HG03457 (cell line): Measurements from ENCODE around the gene AHNAK.
"Not testable (repeated sequence)": the region's sequence is repeated elsewhere in the genome, so short reads cannot be mapped to it uniquely, and the experiment has no call there.

Experiments
- ATAC-seq: cut with Tn5 transposase; IDR thresholded peaks from one replicate; pipeline ENCODE4 v1.9.1; 2021; ENCODE audit warnings: moderate number of reproducible peaks; ENCODE audit not compliant: unreplicated experiment

Gene AHNAK

DNA sequence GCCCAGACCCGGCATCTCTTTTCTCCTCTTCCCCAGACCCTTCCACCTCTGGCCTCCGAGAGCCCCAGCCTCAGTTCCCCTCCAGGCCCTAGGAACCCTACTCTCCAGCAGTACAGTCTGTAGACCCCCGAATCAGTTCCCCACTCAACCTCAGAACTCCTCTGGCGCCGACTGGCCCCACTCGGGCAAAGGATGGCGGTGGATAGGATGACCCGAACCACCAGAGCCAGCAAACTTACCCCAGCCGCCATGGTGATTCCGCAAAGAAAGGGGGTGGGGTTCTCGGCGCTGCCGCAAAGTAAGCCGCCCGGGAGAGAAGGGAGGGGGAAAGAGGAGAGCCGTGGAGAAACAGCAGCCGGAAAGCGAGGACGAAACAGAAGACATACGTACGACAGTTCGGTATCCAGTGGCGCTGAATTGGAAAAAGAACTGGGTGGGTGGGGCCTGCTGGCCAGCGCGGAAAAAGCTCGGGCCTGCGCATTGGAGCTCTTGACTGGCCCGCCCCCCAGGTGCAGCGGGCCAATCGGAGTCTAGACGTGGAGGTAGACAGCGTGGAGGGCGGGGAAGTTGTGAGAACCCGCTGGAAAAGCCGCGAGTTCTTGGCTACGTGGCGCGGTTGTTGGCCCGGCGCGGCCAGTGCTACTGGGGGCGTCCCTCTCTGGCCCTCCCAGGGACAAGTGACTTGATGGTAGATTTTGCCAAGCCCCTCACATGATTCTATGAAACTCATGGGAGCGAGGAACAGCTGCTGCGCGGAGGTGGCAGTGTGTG, 27.2 kb upstream of the AHNAK start, which contains the start of gene EEF1G:
TSS of gene EEF1G (minus strand) at position 300 of the 771 bp plus-strand sequence. CDS start at position 251, 49 bp downstream.
- peak; percentile 78 for ATAC-seq

DNA sequence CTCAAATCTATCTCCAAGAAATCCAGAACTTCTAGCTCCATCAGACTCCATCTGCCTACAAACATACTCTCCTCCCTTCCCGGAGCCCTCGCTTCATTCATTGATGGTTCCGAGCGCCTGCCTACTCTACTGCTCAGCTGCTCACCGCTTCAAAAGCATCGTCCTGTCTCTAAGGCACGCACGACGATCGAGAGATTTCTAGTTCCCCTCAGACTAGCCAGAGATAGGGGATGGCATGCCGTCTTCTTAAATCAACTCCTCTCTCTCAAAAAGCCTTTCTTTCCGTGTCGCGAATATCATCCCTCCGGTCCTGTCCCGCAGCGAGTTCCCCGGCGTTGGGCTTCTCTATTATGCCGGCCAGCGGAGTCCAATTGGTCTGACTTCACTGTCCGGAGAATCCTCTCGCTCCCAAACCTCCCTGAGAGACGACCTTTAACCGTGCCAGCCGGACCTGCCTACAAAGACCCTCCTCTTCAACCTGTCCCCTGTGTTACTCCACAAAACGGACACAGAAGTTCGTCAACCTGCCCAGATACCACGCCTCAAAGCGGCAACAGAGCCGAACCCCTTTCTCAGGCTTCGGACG, 26.5 kb upstream of the AHNAK start:
- ATAC-seq: peak; percentile 2

GRCh38 chr11:62572431-62572830, 25.8 kb upstream of the AHNAK start:
- ATAC-seq: no peak

- ATAC-seq: not testable (repeated sequence)
Measured at GRCh38 chr11:62571493-62571892, 24.9 kb upstream of the AHNAK start.

DNA sequence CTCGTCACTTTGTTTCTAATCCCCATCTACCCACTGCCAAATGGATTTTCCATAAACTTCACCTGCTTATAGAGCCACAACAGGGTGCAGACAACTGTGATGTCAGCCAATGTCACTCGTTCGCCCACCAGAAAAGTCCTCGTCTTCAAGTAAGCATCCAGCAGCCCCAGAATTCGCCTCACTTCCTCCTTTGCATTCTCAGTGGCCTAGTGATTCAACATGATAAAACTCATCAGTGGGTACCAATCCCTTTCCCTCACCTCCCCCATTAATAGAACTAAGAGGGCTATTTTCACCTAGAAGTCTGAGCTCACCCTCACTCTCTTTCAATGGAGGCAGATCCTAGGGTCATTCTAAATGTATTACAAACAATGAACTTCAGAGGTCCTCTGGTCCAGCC, 24.3 kb upstream of the AHNAK start:
- ATAC-seq: not testable (repeated sequence)

DNA sequence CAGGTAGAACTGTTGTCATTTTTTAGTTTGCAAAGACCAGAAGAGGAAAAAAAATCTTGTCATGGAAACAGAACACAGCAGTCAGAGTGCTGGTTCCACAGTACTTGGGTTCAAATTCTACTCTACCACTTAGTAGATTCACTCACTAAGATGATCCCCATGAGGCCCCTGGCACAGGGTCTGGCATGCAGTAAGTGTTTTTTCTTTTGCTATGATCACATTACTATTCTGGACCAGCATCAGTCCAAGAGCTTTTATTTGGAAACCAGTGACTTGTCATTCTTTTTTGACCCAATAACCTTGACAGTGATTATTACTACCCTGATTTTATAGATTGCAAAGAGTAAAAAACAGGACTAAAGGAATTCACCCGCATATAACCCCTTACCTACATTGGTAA, 23.0 kb upstream of the AHNAK start:
- ATAC-seq: no peak

DNA sequence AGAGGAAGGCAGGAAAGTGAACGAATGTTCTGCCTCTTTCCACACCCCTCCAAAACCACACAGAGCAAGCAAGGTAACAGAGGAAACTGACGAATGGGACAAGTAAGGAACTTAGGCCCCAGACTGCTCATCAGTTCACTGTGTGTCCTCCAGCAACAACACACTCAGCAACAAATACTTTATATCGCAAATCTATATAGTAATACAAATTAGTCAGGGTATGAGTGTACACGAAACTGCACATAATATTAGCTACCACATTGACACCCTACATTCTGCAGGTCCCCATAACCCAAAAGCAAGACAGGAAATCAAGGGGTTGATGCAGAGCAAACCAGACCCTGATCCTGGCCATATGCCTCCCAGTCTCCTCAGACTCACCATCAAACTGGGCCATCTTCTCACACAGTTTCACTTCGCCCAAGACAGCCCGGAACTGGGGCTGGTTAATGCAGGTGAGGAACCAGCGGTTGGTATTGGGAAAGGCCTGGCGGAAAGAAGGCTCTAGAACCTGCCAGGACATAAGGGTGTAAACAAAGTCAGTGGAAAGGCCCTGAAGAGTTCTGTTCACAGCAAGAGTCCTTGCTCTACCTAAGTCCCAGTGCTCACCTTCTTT, 20.5 kb upstream of the AHNAK start:
- no peak for ATAC-seq

- ATAC-seq: no peak
Measured at GRCh38 chr11:62566247-62566646, 19.6 kb upstream of the AHNAK start.

DNA sequence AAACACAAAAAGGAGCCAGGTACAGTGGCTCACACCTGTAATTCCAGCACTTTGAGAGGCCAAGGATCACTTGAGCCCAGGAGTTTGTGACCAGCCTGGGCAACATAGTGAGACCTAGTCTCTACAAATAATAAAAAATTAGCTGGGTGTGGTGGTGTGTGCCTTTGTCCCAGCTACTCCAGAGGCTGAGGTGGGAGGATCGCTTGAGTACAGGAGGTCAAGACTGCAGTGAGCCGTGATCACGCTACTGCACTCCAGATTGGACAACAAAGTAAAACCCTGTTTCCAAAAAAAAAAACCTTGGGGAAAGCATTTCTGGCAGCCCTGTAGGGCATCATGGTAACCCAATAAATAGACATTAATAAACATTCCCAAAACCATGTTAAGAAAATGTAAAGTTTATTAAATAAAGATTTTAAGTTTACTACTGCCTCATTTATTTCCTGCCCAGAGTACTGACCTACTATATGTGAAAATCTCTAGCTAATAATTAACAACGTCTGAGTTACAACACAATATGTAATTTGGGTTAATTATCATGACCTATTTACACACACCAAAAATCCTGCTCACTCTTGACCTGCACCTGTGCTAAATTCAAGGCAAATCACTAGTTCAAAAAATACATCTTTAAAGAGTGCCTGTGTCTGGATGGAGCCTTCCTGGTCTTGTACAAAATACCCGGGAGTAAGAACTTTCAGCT, 18.6 kb upstream of the AHNAK start:
- ATAC-seq: no peak

DNA sequence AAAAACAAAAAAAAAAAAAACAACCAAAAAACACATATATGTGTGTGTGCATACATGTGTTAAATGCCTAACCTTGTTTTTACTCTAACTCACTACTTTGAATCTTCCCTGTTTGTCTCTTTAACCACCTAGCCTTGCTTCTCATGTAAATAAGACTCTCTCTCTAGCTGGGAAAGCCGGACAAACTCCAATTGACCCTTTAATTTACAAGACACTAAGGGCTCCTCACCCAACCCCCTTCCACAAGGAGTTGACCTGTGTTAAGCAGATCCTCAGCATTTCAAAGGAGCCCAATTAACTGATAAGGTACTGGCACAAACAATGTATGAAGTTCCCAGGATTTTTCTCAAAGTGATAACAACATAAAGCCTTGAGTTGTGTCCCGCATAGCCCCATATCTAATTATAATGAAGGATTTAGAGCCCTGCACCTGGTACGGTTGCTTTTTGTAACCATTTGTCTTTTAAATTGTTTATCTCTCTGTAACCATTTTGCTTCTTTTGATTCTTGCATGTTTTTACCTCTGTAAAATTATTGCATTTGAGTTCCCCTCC, 15.1 kb upstream of the AHNAK start:
- ATAC-seq: not testable (repeated sequence)

- ATAC-seq: no peak
Measured at GRCh38 chr11:62560566-62561103, 14.0 kb upstream of the AHNAK start.

GRCh38 chr11:62559626-62560025, 13.0 kb upstream of the AHNAK start:
- not testable (repeated sequence) for ATAC-seq

DNA sequence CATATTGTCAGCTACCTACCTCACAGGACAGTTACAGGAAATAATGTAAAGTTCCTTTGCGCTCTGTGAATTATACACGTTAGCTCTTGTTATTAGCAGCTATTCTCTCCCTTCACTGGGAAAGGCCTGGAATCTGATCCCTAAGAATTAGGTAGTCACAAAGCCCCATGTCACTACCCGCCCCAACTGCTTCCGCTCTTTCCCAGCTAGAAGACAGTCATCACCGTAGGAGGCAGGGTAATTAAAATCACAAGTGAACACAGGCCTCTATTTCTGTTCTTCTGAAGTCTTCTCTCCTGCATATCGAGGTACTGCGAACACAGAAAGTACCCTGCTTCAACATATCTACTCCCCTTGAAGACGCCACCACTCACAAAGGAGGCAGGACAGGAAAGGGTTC, 12.6 kb upstream of the AHNAK start:
- no peak for ATAC-seq

GRCh38 chr11:62558669-62559068, 12.1 kb upstream of the AHNAK start:
- ATAC-seq: no peak

DNA sequence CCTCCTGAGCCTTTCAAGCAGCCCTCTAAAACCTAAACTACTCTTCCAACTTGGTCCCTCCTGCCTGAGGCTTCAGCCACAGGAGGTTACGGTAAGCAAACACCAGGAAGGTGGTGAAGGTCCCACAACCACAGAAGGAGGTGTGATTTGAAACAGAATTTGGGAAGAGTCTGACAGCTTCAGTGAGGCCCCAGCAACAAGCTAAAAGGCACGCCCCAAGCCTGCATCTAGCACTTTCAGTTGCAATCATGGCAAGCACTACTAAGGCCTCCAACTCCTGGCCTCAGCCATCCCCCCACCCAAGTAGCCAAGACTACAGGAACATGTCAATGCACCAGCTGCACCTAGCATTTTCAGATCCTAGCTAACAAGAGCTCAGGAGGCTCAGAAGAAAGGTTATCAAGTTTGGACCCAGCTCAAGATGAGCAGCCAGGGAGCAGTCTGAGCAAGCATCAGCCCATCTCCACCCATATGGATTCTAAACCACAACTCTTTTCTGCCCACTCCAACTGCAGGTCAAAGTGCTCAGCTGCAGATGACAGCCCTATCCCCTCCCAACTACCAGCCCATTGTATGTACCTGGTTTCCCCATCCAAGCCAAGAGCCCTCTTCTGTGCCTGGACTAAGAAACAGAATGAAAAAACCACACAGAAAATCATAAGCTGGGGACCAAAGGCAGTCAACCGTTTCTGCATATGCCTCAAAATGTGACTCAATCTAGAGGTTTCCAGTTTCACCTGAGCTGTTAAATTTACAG, 10.4 kb upstream of the AHNAK start:
- ATAC-seq: peak; percentile 6

GRCh38 chr11:62556108-62556874, 9.7 kb upstream of the AHNAK start:
- ATAC-seq: peak; percentile 29

GRCh38 chr11:62555464-62556107, 9.0 kb upstream of the AHNAK start:
- no peak for ATAC-seq

GRCh38 chr11:62554387-62555167, 8.0 kb upstream of the AHNAK start:
- no peak for ATAC-seq
